Measurements from ENCODE around the gene ARHGAP45.
A peak's percentile ranks its signal among the peaks of the same experiment; 100 is the strongest.

Gene ARHGAP45

DNA sequence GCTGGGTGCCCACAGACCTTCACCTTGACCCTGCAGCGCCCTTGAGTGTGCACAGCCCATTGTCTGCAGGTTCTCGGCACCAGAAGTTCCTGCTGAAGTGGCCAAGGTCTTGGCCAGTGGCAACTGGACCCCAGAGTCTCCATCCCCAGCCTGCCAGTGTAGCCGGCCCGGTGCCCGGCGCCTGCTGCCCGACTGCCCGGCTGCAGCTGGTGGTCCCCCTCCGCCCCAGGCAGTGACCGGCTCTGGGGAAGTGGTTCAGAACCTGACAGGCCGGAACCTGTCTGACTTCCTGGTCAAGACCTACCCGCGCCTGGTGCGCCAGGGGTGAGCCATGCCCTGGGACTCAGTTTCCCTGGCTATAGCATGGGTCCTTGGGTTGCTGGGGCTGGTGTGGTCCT is 11.9 kb upstream of the ARHGAP45 start:
- no peak for DNase-seq (ENCODE audit: low spot score)

DNA sequence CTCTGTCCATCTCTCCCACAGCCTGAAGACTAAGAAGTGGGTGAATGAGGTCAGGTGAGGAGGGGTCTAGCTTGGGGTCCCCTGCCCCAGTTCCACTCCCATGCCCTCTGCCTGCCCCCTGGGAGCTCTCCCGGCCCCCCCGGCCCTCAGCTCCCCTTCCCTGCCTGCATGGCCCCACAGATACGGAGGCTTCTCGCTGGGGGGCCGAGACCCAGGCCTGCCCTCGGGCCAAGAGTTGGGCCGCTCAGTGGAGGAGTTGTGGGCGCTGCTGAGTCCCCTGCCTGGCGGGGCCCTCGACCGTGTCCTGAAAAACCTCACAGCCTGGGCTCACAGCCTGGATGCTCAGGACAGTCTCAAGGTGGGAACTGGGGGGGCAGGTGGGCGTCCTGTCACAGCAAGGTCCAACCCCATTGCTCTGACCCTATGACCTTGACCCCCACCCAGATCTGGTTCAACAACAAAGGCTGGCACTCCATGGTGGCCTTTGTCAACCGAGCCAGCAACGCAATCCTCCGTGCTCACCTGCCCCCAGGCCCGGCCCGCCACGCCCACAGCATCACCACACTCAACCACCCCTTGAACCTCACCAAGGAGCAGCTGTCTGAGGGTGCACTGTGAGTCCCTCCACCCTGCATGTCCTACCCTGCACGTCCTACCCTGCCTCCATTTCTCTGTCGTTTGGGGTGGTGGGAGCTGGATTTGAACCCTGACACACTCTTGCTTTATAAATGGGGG is 10.9 kb upstream of the ARHGAP45 start:
- no peak for DNase-seq (ENCODE audit: low spot score)

DNA sequence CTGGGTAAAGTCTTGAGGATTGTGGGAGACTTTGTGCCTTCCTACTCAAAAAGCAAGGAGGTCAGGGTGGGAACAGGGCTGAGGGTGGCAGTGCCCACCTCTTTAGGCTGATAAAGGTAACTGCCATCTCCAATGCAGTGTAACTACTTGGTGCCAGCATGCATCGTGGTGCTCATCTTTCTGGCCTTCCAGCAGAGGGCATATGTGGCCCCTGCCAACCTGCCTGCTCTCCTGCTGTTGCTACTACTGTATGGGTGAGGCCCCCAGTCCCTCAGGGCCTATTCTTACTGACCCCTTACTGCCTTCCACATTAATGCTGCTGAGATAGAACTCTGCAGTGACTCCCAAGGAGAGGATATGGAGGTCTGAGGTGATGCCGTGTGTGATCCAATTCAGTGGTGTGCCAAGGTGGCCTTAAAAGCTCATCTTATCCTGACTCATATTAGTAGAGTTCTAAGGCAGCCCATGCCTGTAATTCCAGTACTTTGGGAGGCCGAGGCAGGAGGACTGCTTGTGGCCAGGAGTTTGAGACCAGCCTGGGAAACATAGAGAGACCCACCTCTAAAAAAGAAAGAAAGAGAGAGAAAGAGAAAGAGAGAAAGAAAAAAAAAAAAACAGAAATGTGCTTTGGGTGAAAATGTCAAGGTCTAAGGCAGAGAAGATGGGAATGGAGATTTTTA is 9.7 kb upstream of the ARHGAP45 start:
- no peak for DNase-seq (ENCODE audit: low spot score)

DNA sequence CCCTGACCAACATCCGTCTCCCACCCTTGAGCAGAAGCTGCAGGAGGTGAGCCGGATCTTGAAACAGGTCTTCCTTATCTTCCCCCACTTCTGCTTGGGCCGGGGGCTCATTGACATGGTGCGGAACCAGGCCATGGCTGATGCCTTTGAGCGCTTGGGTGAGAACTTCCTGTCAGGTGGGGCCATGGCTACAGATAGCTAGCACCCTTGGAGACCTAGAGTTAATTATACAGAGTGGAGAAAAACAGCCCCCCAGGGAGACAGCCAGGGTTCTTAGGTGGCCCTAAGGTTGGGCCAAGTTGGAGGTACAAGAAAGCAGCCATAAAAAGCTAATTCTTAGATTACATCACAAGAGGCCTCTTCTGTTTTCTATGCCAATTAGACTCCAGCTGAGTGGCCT is 8.9 kb upstream of the ARHGAP45 start:
- DNase-seq (ENCODE audit: low spot score) = no peak

DNA sequence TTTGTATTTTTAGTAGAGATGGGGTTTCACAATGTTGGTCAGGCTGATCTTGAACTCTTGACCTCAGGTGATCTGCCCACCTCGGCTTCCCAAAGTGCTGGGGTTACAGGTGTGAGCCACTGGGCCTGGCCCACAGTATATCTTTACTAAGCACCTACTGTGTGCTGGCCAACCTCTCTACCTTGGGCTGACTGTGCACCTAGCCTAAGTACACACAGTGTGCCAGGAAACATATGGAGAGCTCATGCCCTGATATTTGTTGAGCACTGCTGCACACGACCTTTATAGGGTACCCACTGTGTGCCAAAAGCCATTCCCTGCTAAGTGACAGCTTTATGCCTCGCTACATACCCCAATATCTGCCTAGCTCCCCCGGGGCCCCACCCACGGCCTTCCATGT is 6.3 kb upstream of the ARHGAP45 start:
- DNase-seq (ENCODE audit: low spot score) = no peak

DNA sequence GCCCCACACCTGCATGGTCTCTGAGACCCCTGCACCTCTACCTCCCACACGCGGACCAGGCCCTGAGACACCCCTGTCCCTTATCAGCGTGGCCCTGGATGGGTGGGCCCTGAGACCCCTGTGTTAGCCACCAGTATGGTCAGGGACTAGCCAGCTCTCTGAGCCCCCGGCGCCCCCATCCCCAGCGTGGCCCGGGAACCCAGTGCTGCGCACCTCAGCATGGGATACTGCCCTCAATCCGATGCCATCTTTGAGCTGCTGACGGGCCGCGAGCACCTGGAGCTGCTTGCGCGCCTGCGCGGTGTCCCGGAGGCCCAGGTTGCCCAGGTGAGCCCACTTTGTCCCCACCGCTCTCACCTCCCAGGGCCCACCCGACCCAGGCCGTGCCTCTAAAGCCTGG is 5.0 kb upstream of the ARHGAP45 start:
- DNase-seq (ENCODE audit: low spot score) = no peak

DNA sequence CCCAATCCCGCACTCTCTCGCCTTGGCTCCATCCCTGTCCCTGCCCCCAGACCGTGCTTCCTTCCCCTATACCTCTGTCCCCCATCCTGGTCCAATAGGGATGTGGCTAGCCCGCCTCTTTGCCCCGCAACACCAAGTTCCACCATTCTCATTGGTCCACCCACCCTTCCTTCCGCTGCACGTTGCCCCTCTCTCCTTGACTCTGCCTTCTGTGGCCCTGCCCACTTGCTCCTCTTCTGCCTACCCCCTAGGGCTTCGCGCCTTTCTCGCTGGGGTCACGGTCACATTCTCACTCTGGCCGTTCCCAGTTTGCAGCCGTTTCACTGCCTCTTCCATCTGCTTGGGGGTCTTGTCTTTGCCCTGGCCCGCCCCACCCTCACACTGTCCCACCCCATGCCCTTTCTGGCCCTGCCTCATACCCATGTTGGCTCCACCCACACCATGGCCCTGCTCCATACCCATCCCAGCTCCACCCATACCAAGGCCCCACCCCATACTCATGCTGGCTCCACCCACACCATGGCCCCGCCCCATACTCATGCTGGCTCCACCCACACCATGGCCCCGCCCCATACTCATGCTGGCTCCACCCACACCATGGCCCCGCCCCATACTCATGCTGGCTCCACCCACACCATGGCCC is 4.5 kb upstream of the ARHGAP45 start:
- no peak for DNase-seq (ENCODE audit: low spot score)

DNA sequence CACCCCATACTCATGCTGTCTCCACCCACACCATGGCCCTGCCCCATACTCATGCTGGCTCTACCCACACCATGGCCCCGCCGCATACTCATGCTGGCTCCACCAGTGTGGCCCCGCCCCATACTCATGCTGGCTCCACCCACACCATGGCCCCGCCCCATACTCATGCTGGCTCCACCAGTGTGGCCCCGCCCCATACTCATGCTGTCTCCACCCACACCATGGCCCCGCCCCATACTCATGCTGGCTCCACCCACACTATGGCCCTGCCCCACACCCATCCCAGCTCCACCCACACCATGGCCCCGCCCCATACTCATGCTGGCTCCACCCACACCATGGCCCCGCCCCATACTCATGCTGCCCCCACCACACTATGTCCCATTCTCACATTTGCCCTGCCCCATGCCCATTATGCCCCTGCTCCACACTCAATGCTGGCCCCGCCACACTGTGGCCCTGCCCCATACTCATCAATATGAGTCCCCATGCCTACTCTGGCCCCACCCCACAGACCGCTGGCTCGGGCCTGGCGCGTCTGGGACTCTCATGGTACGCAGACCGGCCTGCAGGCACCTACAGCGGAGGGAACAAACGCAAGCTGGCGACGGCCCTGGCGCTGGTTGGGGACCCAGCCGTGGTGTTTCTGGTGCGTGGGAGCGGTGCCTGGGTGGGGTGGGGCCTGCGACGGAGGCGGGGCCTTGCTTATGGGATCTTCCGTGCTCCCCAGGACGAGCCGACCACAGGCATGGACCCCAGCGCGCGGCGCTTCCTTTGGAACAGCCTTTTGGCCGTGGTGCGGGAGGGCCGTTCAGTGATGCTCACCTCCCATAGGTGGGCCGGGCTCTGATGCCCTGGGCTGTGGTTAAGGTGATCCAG is 3.7 kb upstream of the ARHGAP45 start:
- no peak for DNase-seq (ENCODE audit: low spot score)

DNA sequence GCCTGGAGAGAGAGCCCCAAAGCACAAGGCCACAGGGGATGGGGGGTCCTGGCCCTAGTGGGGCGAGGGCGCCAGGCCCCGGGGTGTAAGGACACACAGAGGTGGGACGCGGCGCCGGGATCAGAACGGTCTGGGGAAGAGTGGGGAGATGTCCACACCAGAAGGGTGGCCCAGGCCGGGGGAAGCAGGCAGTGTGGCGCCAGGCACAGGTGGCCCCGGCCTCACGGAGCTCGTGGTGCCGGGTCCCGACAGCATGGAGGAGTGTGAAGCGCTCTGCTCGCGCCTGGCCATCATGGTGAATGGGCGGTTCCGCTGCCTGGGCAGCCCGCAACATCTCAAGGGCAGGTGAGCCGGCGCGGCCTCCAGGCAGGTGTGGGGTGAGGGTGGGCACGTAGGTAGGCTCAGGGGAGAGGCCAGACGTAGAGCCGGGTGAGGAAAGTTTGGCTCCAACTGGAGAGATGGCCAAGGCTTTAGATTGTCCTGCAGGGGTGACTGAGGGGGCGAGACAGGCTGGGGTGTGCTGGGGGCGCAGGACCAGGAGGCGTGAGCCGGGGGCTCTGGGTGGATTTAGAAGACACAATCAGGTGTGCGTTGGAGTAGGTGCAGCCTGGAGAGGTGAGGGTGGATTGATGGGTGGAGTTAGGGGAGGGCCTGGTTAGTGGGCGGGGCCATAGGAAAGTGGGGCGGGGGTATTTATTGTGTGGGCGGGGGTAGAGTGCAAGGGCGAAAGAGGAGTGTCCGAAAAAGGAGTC is 2.9 kb upstream of the ARHGAP45 start:
- DNase-seq (ENCODE audit: low spot score) = no peak

DNA sequence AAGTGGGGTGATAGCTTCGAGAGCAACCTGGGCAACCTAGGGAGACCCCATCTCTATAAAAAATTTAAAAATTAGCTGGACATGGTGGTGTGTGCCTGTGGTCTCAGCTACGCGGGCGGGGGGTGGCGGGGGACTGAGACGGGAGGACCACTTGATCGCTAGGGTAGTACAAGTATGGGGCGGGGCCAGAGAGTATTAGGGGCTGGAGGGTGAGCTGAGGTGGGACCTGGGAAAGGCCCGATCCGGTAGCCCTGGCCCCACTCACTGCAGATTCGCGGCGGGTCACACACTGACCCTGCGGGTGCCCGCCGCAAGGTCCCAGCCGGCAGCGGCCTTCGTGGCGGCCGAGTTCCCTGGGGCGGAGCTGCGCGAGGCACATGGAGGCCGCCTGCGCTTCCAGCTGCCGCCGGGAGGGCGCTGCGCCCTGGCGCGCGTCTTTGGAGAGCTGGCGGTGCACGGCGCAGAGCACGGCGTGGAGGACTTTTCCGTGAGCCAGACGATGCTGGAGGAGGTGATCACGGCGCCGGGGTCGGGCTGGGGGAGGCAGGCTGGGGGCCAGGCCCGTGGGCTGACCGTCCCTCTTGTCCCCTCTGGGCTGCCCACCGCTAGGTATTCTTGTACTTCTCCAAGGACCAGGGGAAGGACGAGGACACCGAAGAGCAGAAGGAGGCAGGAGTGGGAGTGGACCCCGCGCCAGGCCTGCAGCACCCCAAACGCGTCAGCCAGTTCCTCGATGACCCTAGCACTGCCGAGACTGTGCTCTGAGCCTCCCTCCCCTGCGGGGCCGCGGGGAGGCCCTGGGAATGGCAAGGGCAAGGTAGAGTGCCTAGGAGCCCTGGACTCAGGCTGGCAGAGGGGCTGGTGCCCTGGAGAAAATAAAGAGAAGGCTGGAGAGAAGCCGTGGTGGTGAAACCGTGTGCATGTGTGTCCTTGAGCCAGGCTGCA is 2.0 kb upstream of the ARHGAP45 start:
- DNase-seq (ENCODE audit: low spot score) = no peak

DNA sequence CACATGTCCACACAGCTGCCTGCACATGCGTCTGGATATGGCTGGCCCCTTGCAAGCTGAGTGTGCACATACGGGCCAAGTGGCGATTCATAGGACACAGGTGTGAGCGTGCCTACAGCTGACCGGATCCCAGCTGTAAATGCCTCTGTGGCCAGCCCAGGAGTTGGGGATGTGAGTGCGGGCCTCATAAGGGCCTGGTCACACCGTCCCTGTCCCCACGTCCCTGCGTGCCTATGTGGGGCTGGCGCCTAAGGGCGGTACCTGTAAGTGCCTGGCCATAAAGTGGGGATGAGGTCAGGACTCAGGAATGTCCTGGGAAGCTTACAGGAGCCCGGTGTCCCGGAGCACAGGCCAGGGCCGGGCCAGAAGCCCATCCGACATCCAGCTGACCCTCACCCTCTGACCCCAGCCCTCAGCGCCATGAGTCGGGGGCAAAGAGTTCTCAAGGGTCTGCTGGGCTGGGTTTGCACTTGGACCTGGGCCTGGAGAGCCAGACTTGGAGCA is 1.3 kb upstream of the ARHGAP45 start:
- no peak for DNase-seq (ENCODE audit: low spot score)

DNA sequence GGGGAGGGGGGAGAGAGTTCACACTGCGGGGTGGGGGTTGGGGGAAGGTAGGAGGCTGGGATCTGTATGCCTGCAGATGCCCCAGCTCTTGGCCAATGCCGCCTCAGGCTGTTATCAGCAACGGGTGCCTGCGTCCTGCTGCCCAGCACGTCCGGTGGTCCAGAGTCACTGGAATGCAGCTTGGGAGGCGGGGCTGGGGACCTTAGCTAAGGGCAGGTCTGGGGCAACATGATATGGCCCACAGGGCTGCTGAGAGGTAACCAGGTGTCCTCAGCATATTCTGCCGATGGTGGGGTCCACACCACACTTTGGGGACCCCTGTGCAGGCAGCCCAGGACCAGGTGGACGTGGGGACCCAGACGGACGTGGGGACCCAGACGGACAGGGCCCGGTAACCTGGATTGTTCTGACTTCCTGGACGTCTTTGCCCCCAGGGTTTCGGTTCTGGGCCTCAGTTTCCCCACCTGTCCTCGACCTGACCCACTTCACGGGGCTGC is 668 bp upstream of the ARHGAP45 start:
- DNase-seq (ENCODE audit: low spot score) = no peak

DNA sequence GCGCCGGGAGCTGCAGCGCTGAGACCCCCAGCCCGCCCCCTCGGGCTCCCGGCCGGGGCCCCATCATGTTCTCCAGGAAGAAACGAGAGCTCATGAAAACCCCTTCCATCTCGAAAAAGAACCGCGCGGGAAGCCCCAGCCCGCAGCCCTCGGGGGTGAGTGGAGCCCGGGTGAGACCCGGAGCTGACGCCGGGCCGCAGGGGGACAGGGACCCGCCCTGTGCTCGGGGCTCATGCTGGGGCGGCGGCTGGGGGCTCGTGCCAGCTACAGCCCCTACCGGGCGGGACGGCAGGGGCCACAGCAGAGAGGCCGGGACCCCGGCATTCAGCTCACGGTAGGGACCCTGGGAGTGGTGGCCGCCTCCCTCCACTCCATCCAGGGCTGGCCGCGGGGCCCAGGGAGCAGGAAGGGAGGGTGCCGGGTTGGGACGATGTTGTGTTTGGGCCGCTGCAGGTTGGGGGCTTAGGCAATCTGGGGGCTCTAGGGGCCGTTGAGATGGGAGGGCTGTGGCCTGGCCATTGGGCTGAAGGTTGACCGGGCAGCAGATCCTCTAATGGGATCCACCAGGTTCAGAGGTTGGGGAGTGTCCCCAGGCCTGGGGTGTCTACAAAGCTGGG is 482 bp downstream of the ARHGAP45 start:
- DNase-seq (ENCODE audit: low spot score) = no peak

DNA sequence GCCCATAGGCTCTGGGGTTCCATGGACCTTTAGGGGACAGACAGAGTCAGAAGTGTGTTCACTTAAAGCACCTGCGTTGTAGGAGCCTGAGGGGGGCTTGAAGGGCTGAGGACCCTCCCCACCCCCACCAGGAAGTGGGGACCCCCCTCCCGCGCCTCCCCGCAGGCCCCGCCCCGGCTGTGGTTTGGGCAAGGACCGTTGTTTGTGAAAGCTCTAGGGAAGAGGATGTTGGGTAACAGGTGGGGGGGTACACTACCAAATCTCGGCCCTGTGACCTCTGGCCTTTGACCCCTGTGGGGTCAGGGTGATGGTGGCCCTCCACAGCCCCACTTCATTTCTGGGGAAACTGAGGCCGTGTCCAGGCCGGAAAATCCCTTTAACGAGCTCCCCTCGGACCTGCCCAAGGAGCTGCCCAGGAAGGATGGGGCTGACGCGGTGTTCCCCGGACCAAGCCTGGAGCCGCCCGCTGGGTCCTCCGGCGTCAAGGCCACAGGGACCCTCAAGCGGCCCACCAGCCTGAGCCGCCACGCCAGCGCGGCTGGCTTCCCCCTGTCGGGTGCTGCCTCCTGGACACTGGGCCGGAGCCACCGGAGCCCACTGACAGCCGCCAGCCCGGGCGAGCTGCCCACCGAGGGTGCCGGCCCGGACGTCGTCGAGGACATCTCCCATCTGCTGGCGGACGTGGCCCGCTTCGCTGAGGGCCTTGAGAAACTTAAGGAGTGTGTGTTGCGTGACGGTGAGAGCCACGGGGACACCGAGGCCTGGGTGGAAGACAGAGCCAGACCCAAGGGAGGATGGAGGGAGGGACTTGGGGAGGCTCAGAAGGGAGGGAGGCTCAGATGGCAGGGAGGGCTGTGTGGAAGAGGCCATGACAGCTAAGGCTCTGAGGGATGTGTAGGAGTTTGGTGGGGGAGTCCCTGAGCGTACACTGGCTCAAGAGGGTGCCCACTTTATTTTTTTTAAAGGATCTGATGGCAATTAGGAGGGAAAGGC is 1.3 kb downstream of the ARHGAP45 start:
- peak; percentile 42 for DNase-seq (ENCODE audit: low spot score)

DNA sequence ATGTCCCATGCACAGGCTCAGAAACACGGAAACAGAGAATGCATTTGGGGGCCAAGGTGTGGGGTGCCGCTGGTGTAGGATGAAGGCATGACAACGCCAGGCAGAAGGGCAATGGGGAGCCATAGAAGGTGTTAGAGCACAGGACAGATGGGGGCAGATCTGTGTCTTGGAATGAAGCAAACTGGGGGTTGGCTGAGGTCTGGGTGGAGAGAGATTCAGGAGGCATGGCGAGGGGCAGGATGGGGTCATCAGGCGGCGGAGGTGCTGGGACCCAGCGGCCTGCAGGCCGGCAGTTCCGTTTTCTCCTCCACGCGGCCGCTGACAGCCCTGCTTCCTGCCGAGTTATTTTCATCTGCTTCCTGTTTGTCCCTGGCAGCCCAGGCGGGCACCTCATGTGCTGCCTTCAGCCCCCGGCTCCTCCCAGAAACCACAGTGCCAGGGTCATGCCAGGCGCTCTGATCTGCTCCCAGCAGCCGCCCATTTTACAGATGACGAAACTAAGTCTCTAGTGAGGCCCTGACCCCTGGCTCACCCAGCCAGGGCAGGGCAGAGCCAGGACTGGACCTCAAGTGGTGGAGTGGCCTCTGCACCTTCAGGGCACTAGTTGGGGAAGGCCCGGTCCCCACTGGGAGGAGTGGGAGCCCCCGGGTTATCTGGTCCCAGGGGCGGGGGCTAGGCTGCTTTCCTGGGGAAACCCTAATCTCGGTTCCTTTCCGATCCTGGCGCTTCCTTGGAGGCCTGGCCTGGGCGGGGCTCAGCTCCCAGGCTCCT is 2.2 kb downstream of the ARHGAP45 start:
- DNase-seq (ENCODE audit: low spot score) = peak; percentile 51

DNA sequence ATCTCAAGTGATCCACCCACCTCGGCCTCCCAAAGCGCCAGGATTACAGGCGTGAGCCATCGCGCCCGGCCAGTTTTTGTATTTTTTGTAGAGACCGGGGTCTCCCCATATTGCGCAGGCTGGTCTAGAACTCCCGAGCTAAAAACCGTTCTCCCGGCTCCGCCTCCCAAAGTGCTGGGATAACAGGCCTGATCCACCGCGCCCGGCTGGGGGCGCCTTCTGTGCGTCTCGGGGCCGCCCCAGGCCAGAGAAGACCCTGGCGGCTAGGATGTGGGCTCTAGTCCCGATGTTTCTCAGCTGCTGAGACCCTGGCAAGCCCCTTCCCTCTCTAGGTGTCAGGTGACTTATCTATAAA is 3.6 kb downstream of the ARHGAP45 start:
- DNase-seq (ENCODE audit: low spot score) = no peak

DNA sequence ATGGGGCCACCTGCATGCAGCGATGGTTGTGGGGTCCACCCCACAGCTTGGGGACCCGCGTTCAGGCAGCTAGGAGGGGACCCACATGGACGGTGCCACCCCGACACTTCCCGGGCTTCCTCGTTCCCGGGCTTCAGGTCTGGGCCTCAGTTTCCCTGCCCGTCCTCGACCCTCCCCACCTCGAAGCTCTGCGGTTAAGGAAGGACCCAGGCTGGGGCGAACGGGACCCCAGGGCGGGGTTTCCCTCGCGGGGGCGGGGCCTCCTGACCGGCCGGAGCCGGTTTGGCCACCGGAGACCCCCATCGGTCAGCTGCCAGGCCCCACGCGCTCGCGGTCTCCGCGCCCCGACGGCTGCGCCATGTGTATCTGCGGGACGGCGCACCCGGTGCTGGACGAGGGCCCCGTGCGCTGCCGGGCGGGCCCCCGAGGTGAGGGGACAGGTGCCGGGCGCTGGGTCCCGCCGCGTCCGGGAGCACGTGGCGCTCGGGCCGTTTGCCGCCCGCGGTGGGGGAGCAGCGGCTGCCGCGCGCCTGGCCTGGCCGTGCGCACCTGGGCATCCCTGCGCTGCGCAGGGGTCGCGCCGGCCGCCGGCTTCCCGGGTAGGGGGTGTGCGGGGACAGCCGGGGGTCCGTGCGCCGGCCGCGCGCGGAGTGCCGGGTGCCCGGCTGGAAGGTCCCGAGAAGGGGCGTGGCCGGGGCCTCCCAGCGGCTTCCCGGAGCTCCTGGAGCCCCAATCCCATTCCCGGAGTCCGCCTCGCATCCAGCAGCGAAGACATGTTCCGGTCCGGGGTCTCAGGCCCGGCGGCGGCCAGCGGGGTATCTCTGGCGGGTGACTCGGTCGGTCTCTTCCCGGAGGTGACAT is 4.2 kb downstream of the ARHGAP45 start:
- DNase-seq (ENCODE audit: low spot score) = no peak

Data from pons (tissue), 1 donor.